ENCODE data around the gene ACSS2. TPM values are rescaled to one million over a fixed set of nuclear protein-coding genes. Genes with fewer than 3 reads are reported as not detected.

Gene ACSS2
- total RNA-seq, 1 donor from 2014 or later = 18.7 TPM

DNA sequence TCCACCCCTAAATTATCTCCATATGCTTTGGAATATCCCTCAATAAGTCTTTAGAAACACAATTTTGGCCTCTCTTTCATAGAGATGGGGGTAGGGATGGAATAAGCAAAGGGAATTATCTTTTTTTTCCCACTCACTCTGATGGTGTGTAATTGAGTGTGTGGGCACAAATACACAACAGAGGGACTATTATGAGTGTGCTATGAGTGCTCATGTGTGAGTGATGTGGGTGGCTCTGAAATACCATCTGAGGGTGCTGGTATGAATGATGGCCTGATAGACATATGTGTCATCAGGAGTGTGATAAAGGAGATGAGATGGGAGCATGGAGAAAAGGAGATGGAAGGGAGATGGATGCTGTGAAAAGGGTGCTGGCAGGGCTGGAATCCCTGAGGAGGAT, 43.6 kb downstream of the ACSS2 start:
- Histone ChIP-seq H3K9ac (ENCODE audit: low read length) (no peak overlapping the region), H3K4me3 (ENCODE audit: insufficient read depth, low read depth, low read length) (no peak overlapping the region), H3K4me1 (ENCODE audit: insufficient read depth, low read length) (peaks cover 7% of the 10 kb centered on the region), H3K4me2 (ENCODE audit: low read length) (no peak overlapping the region), H3K27ac (ENCODE audit: low read depth, low read length) (no peak overlapping the region), H2AFZ (ENCODE audit: low read depth, low read length) (no peak overlapping the region), H3K79me2 (ENCODE audit: insufficient read depth, low read length) (no peaks in the 10 kb centered on the region), H3K36me3 (ENCODE audit: insufficient read depth, low read length) (peaks cover 1% of the 10 kb centered on the region), H4K20me1 (ENCODE audit: insufficient read depth, low read length) (no peaks in the 10 kb centered on the region), H3K27me3 (ENCODE audit: insufficient read depth, low read length) (no peaks in the 10 kb centered on the region), H3K9me3 (ENCODE audit: insufficient read depth, low read depth, low read length) (no peaks in the 10 kb centered on the region)
- no peak for FAIRE-seq
- H3K4me1 Mint-ChIP-seq (ENCODE audit: low read depth, unreplicated experiment) = no peaks in the 10 kb centered on the region
- H3K27ac Mint-ChIP-seq (ENCODE audit: unreplicated experiment) = no peak overlapping the region
- H3K27me3 Mint-ChIP-seq (ENCODE audit: low read depth, unreplicated experiment) = no peaks in the 10 kb centered on the region
- no peak for TF ChIP-seq EZH2 (IDR thresholded peaks at IDR 0.05; ENCODE audit: insufficient read depth, low read length)
- TF ChIP-seq, protein P1, sequence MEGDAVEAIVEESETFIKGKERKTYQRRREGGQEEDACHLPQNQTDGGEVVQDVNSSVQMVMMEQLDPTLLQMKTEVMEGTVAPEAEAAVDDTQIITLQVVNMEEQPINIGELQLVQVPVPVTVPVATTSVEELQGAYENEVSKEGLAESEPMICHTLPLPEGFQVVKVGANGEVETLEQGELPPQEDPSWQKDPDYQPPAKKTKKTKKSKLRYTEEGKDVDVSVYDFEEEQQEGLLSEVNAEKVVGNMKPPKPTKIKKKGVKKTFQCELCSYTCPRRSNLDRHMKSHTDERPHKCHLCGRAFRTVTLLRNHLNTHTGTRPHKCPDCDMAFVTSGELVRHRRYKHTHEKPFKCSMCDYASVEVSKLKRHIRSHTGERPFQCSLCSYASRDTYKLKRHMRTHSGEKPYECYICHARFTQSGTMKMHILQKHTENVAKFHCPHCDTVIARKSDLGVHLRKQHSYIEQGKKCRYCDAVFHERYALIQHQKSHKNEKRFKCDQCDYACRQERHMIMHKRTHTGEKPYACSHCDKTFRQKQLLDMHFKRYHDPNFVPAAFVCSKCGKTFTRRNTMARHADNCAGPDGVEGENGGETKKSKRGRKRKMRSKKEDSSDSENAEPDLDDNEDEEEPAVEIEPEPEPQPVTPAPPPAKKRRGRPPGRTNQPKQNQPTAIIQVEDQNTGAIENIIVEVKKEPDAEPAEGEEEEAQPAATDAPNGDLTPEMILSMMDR (IDR thresholded peaks at IDR 0.05; ENCODE audit: insufficient read depth, low read depth, low read length) = no peak
- peaks cover 5% of the 10 kb centered on the region for H3K9me3 Mint-ChIP-seq (ENCODE audit: unreplicated experiment)
- DNase-seq (ENCODE audit: low read depth) = no peak
- H3K36me3 Mint-ChIP-seq (ENCODE audit: low read depth, unreplicated experiment) = peaks cover 20% of the 10 kb centered on the region
- H3K4me3 Mint-ChIP-seq (ENCODE audit: unreplicated experiment) = no peak overlapping the region

DNA sequence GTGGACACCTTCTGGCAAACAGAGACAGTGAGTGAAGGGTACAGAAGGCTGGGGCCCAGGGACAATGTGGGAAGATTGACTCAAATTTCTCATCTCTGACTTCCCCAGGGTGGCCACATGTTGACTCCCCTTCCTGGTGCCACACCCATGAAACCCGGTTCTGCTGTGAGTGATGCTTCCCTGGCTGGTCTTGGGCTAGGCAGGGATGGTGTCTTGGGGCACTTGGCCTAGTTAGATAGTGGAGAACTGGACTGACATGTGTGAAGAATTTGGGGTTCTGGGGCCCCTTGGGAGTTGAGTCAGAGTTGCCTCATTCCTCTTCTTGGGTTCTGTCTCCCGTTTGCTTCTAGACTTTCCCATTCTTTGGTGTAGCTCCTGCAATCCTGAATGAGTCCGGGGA, 45.0 kb downstream of the ACSS2 start:
- Mint-ChIP-seq H3K36me3 (ENCODE audit: low read depth, unreplicated experiment) (peaks cover 31% of the 10 kb centered on the region), H3K27me3 (ENCODE audit: low read depth, unreplicated experiment) (no peaks in the 10 kb centered on the region), H3K4me1 (ENCODE audit: low read depth, unreplicated experiment) (peaks cover 2% of the 10 kb centered on the region), H3K4me3 (ENCODE audit: unreplicated experiment) (no peak overlapping the region), H3K27ac (ENCODE audit: unreplicated experiment) (no peak overlapping the region), H3K9me3 (ENCODE audit: unreplicated experiment) (peaks cover 7% of the 10 kb centered on the region)
- H3K9me3 ChIP-seq (ENCODE audit: insufficient read depth, low read depth, low read length) = no peaks in the 10 kb centered on the region
- H3K4me2 ChIP-seq (ENCODE audit: low read length) = no peak overlapping the region
- H2AFZ ChIP-seq (ENCODE audit: low read depth, low read length) = no peak overlapping the region
- H3K9ac ChIP-seq (ENCODE audit: low read length) = no peak overlapping the region
- peaks cover 7% of the 10 kb centered on the region for H3K4me1 ChIP-seq (ENCODE audit: insufficient read depth, low read length)
- H3K27ac ChIP-seq (ENCODE audit: low read depth, low read length) = no peak overlapping the region
- no peak for TF ChIP-seq EZH2 (IDR thresholded peaks at IDR 0.05; ENCODE audit: insufficient read depth, low read length)
- TF ChIP-seq, protein P1 (IDR thresholded peaks at IDR 0.05; ENCODE audit: insufficient read depth, low read depth, low read length) = no peak
- no peaks in the 10 kb centered on the region for H4K20me1 ChIP-seq (ENCODE audit: insufficient read depth, low read length)
- DNase-seq (ENCODE audit: low read depth) (no peak), FAIRE-seq (no peak)
- H3K79me2 ChIP-seq (ENCODE audit: insufficient read depth, low read length) = no peaks in the 10 kb centered on the region
- H3K27me3 ChIP-seq (ENCODE audit: insufficient read depth, low read length) = no peaks in the 10 kb centered on the region
- H3K36me3 ChIP-seq (ENCODE audit: insufficient read depth, low read length) = peaks cover 4% of the 10 kb centered on the region
- H3K4me3 ChIP-seq (ENCODE audit: insufficient read depth, low read depth, low read length) = no peak overlapping the region

DNA sequence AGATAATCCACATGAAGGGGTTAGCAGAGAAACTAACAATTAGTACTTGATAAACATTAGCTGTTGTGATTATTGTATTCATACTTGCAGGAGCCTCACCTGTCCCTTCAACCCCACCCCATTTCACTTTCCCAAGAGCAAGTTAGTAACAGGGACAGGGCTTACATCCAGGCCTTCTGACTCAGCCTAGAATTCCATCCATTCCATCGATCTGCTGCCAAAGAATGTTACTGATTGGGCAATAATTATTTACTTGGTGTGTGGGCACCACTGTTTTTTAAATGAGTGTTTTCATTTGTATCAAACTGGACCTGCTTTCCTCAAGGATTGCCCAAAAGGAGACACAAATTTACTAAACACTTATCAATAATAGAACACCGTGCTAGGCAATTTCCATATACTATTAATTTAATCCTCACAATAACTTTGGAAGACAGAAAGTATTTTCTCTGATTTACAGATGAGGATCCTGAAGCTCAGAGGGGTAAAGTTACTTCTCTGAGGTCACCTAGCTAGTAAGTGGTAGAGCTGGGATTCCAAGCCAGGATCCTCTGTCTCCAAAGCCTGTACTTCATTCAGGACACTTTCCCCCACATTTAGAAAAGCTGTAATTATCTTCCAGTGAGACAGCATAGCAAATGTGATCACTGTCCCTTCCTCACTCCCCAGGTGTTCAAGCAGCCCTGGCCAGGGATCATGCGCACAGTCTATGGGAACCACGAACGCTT, 46.4 kb downstream of the ACSS2 start:
- no peak overlapping the region for H3K4me3 Mint-ChIP-seq (ENCODE audit: unreplicated experiment)
- peak; percentile 80 for DNase-seq (ENCODE audit: low read depth)

More for the DNA sequence above, 46.4 kb downstream of the ACSS2 start:
- Histone ChIP-seq H3K36me3 (ENCODE audit: insufficient read depth, low read length) (peaks cover 7% of the 10 kb centered on the region), H3K27me3 (ENCODE audit: insufficient read depth, low read length) (no peaks in the 10 kb centered on the region), H3K79me2 (ENCODE audit: insufficient read depth, low read length) (no peaks in the 10 kb centered on the region), H3K4me2 (ENCODE audit: low read length) (peak overlapping the region; percentile 16), H3K9ac (ENCODE audit: low read length) (no peak overlapping the region), H4K20me1 (ENCODE audit: insufficient read depth, low read length) (no peaks in the 10 kb centered on the region), H3K27ac (ENCODE audit: low read depth, low read length) (no peak overlapping the region), H2AFZ (ENCODE audit: low read depth, low read length) (no peak overlapping the region), H3K9me3 (ENCODE audit: insufficient read depth, low read depth, low read length) (no peaks in the 10 kb centered on the region), H3K4me1 (ENCODE audit: insufficient read depth, low read length) (peaks cover 7% of the 10 kb centered on the region), H3K4me3 (ENCODE audit: insufficient read depth, low read depth, low read length) (no peak overlapping the region)
- TF ChIP-seq, protein P1 (IDR thresholded peaks at IDR 0.05; ENCODE audit: insufficient read depth, low read depth, low read length) = no peak
- no peak overlapping the region for H3K27ac Mint-ChIP-seq (ENCODE audit: unreplicated experiment)
- H3K4me1 Mint-ChIP-seq (ENCODE audit: low read depth, unreplicated experiment) = peaks cover 3% of the 10 kb centered on the region
- peaks cover 37% of the 10 kb centered on the region for H3K36me3 Mint-ChIP-seq (ENCODE audit: low read depth, unreplicated experiment)
- H3K27me3 Mint-ChIP-seq (ENCODE audit: low read depth, unreplicated experiment) = no peaks in the 10 kb centered on the region
- peaks cover 5% of the 10 kb centered on the region for H3K9me3 Mint-ChIP-seq (ENCODE audit: unreplicated experiment)
- FAIRE-seq = no peak
